ENCODE measurements around the gene LMTK2.
A peak's percentile ranks its signal among the peaks of the same experiment; 100 is the strongest.

LMTK2 gene

GRCh38 chr7:98213888-98214810 lies 107.5 kb downstream of the LMTK2 start:
- Mint-ChIP-seq H3K27ac (no peak overlapping the region), H3K4me3 (no peak overlapping the region), H3K27me3 (ENCODE audit: low read depth, poor library complexity) (peaks cover 12% of the 10 kb centered on the region), H3K36me3 (ENCODE audit: low read depth) (peaks cover 11% of the 10 kb centered on the region), H3K9me3 (peaks cover 5% of the 10 kb centered on the region), H3K4me1 (peaks cover 28% of the 10 kb centered on the region)
- TF ChIP-seq, protein P1, sequence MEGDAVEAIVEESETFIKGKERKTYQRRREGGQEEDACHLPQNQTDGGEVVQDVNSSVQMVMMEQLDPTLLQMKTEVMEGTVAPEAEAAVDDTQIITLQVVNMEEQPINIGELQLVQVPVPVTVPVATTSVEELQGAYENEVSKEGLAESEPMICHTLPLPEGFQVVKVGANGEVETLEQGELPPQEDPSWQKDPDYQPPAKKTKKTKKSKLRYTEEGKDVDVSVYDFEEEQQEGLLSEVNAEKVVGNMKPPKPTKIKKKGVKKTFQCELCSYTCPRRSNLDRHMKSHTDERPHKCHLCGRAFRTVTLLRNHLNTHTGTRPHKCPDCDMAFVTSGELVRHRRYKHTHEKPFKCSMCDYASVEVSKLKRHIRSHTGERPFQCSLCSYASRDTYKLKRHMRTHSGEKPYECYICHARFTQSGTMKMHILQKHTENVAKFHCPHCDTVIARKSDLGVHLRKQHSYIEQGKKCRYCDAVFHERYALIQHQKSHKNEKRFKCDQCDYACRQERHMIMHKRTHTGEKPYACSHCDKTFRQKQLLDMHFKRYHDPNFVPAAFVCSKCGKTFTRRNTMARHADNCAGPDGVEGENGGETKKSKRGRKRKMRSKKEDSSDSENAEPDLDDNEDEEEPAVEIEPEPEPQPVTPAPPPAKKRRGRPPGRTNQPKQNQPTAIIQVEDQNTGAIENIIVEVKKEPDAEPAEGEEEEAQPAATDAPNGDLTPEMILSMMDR (IDR thresholded peaks at IDR 0.05) = no peak
- DNase-seq = no peak

GRCh38 chr7:98214811-98215321 lies 108.2 kb downstream of the LMTK2 start:
- H3K36me3 Mint-ChIP-seq (ENCODE audit: low read depth) = peaks cover 18% of the 10 kb centered on the region
- no peak overlapping the region for H3K27ac Mint-ChIP-seq
- peaks cover 30% of the 10 kb centered on the region for H3K4me1 Mint-ChIP-seq
- peaks cover 9% of the 10 kb centered on the region for H3K9me3 Mint-ChIP-seq
- H3K27me3 Mint-ChIP-seq (ENCODE audit: low read depth, poor library complexity) = peaks cover 8% of the 10 kb centered on the region
- H3K4me3 Mint-ChIP-seq = no peak overlapping the region
- TF ChIP-seq, protein P1 (IDR thresholded peaks at IDR 0.05) = no peak
- no peak for DNase-seq

GRCh38 chr7:98215561-98216495 lies 109.2 kb downstream of the LMTK2 start:
- TF ChIP-seq, protein P1 (IDR thresholded peaks at IDR 0.05) = no peak
- Mint-ChIP-seq H3K27me3 (ENCODE audit: low read depth, poor library complexity) (peaks cover 5% of the 10 kb centered on the region), H3K9me3 (peaks cover 9% of the 10 kb centered on the region), H3K27ac (no peak overlapping the region), H3K36me3 (ENCODE audit: low read depth) (peaks cover 19% of the 10 kb centered on the region), H3K4me1 (peaks cover 30% of the 10 kb centered on the region), H3K4me3 (peak overlapping the region; percentile 34)
- no peak for DNase-seq

DNA sequence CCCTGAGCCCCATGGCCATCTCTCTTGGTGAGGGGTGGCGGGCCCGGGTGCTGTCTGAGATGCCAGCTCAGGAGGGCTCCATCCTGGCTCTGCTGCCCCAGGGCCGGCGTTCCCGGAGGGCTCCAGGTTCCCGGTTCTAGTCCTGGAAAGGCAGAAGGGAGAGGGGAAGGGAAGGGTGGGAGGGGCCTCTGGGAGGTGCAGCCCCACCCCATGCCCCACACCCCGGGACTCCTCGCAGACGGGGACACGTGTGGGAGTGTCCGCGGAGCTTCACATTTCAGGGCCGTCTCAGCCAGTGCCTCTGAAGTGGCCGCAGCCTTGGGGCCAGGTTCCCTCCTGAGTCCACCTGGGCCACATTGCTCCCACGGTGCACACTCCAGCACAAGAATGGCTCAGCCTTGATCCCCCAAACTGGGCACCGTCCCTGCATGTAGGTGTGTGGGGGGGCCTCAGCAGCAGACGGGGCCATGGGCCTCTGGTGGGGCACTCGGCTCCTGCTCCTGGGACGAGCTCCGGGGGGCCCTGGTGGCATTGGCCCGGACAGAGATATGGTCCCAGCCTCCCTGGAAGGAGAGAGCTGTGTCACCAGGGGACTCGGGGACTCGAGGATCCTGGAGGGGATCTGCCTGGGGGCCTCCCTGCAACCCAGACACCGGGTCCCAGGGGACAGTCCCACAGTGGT lies 110.4 kb downstream of the LMTK2 start:
- H3K36me3 Mint-ChIP-seq (ENCODE audit: low read depth) = peaks cover 19% of the 10 kb centered on the region
- no peak for DNase-seq
- no peak overlapping the region for H3K27ac Mint-ChIP-seq
- no peak overlapping the region for H3K4me3 Mint-ChIP-seq
- peaks cover 25% of the 10 kb centered on the region for H3K4me1 Mint-ChIP-seq
- peaks cover 5% of the 10 kb centered on the region for H3K27me3 Mint-ChIP-seq (ENCODE audit: low read depth, poor library complexity)
- peaks cover 9% of the 10 kb centered on the region for H3K9me3 Mint-ChIP-seq
- TF ChIP-seq, protein P1 (IDR thresholded peaks at IDR 0.05) = no peak
